T1000 (cell line): ENCODE data around the gene ITGA3.

Source experiments
- DNase-seq: peaks from one replicate; lab custom pipeline; 2025; ENCODE audit warnings: mixed read lengths; lab: John Stamatoyannopoulos, UW

Gene ITGA3

GRCh38 chr17:50129728-50130558, 74.0 kb downstream of the ITGA3 start, which contains the start of gene SAMD14:
Gene SAMD14 (minus strand): TSS chr17:50130160. CDS start chr17:50124959, 5,201 bp downstream.
- no peak for DNase-seq

- no peak for DNase-seq
Observed at GRCh38 chr17:50130559-50131305, 74.8 kb downstream of the ITGA3 start.

GRCh38 chr17:50132104-50132794, 76.3 kb downstream of the ITGA3 start:
- DNase-seq, result no peak

DNA sequence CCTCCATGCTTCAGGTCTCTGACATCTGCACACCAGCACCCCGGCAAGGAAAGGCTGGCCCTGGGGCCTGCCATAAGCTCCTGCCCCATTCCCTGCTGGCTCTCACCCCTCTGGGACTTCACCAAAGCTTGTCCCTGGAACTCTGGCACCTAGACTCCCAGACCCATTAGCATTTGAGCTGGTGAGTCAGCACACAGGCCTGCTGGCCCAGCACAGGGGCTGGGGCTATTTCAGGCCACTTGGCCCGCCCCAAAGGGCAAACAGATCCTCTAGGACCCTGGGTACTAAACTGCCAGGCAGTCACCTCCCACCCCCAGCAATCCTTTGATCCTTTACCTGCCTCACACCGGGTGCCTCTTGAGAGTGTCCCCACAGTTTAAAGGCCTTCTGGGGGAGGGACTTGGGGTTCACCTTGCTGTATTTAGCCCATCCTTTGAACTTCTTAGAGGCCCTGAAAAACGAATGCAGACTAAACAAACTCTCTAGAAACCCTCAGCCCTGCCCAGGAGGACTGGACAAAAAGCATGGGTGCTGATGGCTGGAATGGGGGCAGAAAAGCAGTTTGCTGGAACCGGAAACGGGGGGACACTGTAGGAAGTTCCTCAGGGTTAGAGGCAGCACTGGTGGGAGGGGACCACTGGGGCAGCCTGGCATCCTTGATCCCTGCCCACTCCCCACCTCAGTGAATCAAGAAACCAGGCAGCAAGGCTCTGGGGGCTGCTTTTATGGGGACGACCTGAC, 77.3 kb downstream of the ITGA3 start:
- no peak for DNase-seq

DNA sequence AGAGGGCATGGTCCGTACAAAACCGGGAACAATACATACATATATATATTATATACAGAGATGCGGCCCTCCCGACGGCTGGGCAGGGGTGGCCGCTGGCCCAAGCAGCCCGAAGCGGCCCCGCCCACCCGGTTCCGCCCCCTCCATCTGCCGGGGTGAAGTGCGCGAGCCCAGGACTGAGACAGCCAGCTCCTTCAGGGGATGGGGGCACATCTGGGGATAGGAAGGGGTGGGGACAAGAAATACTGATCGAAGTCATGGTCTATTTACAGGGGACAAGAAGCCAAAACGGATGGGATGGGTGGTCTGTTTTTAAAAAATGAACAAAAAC, 77.8 kb downstream of the ITGA3 start:
- no peak for DNase-seq

DNA sequence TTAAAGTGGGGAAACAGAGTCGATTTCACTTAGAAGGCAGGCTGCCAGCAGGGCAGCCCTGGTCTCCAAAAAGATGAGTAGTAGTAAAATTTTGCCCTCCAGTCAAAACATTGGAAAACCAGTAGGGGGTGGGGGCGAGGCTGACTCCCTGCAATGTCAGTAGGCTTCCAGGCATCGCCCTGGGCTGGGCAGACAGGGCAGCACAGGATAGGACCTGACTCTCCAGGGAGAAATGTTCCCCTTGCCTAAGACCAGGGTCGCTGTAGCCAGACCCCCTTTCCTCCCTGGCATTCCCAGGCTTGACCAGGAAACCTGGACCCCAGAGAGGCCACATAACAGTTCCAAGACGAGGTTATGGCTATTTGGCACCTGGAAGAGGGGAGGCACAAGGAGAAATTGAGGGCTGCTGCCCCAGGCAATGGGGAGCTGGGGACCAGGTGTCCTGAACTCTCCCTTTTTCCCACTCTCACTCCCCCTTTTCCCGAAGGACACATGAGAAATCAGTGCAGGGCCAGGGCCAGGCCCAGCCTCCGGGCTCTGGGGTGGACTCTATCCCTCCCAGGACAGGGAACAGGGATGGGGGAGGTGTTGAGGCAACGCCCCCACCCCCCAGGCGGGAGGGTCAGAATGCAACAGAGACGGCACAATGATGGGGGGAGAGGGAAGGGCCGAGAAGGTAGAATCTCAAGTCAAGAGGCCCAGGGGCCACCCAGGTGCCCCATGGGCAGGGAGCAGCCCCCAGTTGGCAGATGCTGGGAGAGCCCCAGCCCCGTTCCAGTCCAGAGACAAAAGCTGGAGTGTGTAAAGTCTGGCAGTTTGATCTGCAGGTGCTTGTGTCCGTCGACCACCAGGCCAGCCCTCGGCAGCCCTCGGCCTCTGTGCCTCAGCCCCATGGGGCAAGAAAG, 78.5 kb downstream of the ITGA3 start:
- DNase-seq, result no peak

DNA sequence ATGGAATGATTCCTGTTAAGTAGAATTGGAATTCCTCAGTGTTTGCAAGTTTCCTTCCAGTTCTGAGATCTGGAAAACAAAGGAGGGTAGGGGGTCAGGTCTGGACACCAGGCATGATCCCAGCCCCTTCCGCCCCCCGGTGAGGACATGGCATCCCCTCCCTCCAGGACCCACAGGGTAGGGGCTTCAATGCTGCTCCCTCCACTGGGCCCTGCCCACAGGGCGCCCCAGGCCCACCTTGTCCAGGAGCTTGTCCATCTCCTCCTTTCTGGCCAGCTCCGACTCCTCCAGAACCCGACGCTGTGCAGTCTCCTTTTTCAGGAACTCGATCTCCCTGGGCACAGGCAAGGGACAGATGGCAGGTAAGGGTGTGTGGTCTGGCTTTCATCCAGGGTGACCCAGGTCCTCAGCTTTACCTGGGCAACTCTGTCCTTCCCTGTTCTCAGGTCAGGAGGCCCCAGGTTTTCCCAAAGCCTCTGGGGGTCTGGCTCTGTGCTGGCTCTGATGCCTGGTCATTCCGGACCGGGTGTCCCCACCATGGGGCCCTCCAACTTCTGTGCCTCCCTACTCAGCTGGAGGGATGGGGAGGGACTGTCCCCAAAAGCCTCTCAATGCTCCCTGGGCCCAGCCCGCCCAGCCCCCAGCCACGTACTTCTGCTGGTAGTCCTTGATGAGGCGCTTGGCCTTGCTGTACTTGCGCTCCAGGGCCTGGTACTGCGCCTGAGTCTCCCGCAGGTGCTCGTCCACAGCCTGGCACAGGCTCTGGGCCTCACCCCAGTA, 79.6 kb downstream of the ITGA3 start:
- no peak for DNase-seq

GRCh38 chr17:50136096-50136687, 80.3 kb downstream of the ITGA3 start:
- DNase-seq, result no peak

DNA sequence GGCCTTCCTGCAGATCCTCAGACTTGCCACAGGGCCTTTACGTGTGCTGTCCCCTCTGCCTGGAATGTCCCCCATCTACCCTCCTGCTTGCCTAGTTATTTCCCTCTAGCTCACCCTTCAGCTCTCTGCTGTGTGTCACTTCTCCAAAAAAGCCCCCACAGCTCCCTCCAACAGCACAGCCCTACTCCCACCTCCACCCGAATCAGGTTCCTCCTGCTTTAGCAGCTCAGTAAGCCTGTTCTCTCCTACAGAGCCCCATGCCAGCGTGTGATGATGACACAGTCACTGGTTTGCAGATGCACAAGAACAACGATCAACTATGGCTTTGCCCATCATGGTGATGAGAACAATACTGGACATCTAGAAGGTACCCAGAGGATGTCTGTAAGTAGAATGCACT, 81.1 kb downstream of the ITGA3 start:
- DNase-seq, result no peak

- no peak for DNase-seq
Observed at GRCh38 chr17:50139185-50139783, 83.4 kb downstream of the ITGA3 start.
